HG02973 (cell line): ENCODE data around the gene GNL3.
"Not testable (repeated sequence)": the region's sequence is repeated elsewhere in the genome, so short reads cannot be mapped to it uniquely, and the experiment has no call there.

ENCODE experiments used
- ATAC-seq: cut with Tn5 transposase; IDR thresholded peaks from one replicate; pipeline ENCODE4 v1.9.1; 2021; ENCODE audit warnings: moderate library complexity; ENCODE audit not compliant: unreplicated experiment

The GNL3 gene

GRCh38 chr3:52715714-52716305, 30.0 kb downstream of the GNL3 start:
- no peak for ATAC-seq

GRCh38 chr3:52719618-52720017, 33.8 kb downstream of the GNL3 start:
- ATAC-seq = no peak

DNA sequence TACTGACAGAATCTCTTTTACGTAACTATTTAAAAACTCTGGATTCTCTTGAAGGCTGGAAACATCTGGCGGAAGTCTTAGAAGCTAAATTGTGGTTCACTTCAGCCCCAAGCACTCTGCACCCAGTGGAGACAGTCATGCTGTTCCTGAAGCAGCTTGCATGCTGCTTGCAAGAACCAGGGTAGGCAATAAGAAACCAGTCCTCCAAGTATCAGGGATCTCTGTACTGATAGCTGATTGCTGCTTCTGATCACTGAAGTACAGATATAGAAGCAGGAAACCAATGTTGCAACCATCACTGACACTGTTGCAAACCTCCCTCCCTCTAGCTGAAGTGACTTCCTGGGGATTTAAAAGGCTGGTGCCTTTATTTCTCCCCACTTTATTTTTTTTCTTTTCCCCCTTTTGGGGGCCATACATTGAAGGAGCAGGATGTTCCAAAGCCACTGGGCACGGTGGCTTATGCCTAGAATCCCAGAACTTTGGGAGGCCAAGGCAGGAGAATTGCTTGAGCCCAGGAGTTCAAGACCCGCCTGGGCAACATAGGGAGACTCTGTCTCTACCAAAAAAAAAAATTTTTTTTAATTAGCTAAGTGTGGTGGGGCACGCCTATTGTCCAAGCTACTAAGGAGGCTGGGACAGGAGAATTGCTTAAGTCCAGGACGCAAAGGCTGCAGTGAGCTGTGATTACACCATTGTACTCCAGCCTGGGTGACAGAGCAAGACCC, 35.3 kb downstream of the GNL3 start:
- no peak for ATAC-seq

DNA sequence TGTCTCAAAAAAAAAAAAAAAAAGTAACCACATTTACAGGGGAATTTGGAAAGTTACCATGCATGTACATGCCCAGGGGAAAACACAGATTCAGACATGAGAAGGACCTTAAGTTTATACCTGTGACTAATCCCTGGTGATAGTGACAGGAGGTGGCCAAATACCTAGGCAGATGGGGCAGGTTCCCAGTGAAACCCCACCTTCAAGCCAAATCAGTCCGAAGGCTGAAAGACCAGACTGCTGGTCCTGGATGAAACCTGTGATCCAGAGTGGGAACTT, 35.8 kb downstream of the GNL3 start:
- ATAC-seq = no peak

DNA sequence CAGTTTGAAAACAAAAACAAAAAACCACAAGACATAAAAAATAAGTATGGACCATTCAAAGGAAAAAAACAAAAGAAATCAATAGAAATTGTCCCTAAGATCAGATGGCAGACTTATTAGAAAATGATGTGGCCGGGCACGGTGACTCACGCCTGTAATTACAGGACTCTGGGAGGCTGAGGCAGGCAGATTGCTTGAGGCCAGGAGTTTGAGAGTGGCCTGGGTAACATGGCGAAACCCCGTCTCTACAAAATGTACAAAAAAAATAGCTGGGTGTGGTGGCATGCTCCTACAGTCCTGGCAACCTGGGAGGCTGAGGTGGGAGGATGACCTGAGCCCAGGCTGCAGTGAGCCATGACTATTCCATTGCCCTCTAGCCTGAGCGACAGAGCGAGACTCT, 36.7 kb downstream of the GNL3 start:
- ATAC-seq = no peak

DNA sequence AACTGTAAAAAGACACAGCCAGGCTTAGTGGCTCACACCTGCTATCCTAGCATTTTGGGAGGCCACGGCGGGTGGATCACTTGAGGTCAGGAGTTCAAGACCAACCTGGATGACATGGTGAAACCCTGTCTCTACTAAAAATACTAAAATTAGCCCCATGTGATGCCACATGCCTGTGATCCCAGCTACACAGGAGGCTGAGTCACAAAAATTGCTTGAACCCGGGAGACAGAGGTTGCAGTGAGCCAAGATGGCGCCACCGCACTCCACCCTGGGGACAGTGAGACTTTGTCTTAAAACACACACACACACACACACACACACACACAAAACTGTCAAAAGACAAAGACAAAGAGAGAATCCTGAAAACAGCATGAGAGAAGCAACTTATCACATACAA, 38.1 kb downstream of the GNL3 start:
- no peak for ATAC-seq

DNA sequence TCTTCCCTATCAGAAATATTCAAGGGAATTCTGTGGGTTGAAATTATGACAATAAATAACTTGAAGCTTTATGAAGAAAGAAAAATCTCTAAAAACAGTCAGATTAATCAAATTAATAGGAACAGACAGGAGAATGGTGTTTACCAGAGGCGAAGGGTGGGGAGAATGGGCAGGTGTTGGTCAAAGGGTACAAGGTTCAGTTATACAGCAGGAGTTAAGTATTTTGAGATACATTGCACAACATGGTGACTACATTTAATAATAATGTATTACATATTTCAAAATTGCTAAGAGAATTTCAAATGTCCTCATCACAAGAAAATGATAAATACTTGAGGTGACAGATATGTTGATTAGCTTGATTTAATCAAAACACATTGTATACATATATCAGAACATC, 38.7 kb downstream of the GNL3 start:
- no peak for ATAC-seq

DNA sequence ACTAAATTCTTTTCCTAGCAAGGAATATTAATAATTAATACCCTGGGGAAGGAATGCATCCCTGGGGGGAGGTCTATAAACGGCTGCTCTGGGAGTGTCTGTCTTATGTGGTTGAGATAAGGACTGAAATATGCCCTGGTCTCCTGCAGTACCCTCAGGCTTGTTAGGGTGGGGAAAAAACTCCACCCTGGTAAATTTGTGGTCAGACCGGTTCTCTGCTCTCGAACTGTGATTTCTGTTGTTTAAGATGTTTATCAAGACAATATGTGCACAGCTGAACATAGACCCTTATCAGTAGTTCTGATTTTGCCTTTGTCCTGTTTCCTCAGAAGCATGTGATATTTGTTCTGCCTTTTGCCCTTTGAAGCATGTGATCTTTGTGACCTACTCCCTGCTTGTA, 42.9 kb downstream of the GNL3 start:
- not testable (repeated sequence) for ATAC-seq

GRCh38 chr3:52730681-52731080, 44.8 kb downstream of the GNL3 start:
- no peak for ATAC-seq

GRCh38 chr3:52731590-52731989, 45.8 kb downstream of the GNL3 start:
- no peak for ATAC-seq

- no peak for ATAC-seq
Observed at GRCh38 chr3:52733256-52733891, 47.5 kb downstream of the GNL3 start.

GRCh38 chr3:52739730-52740129, 53.9 kb downstream of the GNL3 start:
- ATAC-seq = no peak

GRCh38 chr3:52742418-52743041, 56.7 kb downstream of the GNL3 start:
- no peak for ATAC-seq

- ATAC-seq = no peak
Observed at GRCh38 chr3:52743152-52743551, 57.3 kb downstream of the GNL3 start.

GRCh38 chr3:52743721-52744120, 57.9 kb downstream of the GNL3 start:
- ATAC-seq = no peak
